ENCODE results near the gene PWWP2A. TPM values are rescaled to one million over a fixed set of nuclear protein-coding genes. Genes with fewer than 3 reads are reported as not detected.

The PWWP2A gene
- total RNA-seq, 1 experiment from 2014 or later: 41.4 TPM

- peaks cover 56% of the 10 kb centered on the region for H3K36me3 ChIP-seq
- no peak for DNase-seq (ENCODE audit: low read depth in 1 of 2, low spot score in 2 of 2)
- H3K27me3 ChIP-seq (replicated peaks): no peaks in the 10 kb centered on the region
- H3K4me3 ChIP-seq: no peak overlapping the region
- H3K4me1 ChIP-seq (replicated peaks): no peaks in the 10 kb centered on the region
- no peak overlapping the region for H3K27ac ChIP-seq
- H3K9me3 ChIP-seq (replicated peaks): no peaks in the 10 kb centered on the region
These were observed 71.1 kb downstream of the PWWP2A start for GRCh38 chr5:160048131-160048530.

GRCh38 chr5:160047423-160047822 lies 71.8 kb downstream of the PWWP2A start:
- no peaks in the 10 kb centered on the region for H3K4me1 ChIP-seq (replicated peaks)
- H3K27me3 ChIP-seq (replicated peaks): no peaks in the 10 kb centered on the region
- no peak for DNase-seq (ENCODE audit: low read depth in 1 of 2, low spot score in 2 of 2)
- no peaks in the 10 kb centered on the region for H3K9me3 ChIP-seq (replicated peaks)
- H3K4me3 ChIP-seq: no peak overlapping the region
- peaks cover 56% of the 10 kb centered on the region for H3K36me3 ChIP-seq
- no peak overlapping the region for H3K27ac ChIP-seq

GRCh38 chr5:160044967-160045366 lies 74.3 kb downstream of the PWWP2A start:
- no peak overlapping the region for H3K4me3 ChIP-seq
- H3K36me3 ChIP-seq: peaks cover 52% of the 10 kb centered on the region
- no peaks in the 10 kb centered on the region for H3K9me3 ChIP-seq (replicated peaks)
- no peaks in the 10 kb centered on the region for H3K27me3 ChIP-seq (replicated peaks)
- H3K4me1 ChIP-seq (replicated peaks): peaks cover 2% of the 10 kb centered on the region; the same call in 1 of the 2 replicates
- H3K27ac ChIP-seq: no peak overlapping the region
- DNase-seq (ENCODE audit: low read depth in 1 of 2, low spot score in 2 of 2): no peak

GRCh38 chr5:160044391-160044804 lies 74.9 kb downstream of the PWWP2A start:
- Histone ChIP-seq H3K4me1 (replicated peaks) (peaks cover 8% of the 10 kb centered on the region; the same call in 1 of the 2 replicates), H3K27me3 (replicated peaks) (no peaks in the 10 kb centered on the region), H3K9me3 (replicated peaks) (no peaks in the 10 kb centered on the region), H3K36me3 (peaks cover 52% of the 10 kb centered on the region), H3K27ac (no peak overlapping the region), H3K4me3 (no peak overlapping the region)
- no peak for DNase-seq (ENCODE audit: low read depth in 1 of 2, low spot score in 2 of 2)

GRCh38 chr5:160042671-160043070 lies 76.6 kb downstream of the PWWP2A start:
- Histone ChIP-seq H3K9me3 (replicated peaks) (no peaks in the 10 kb centered on the region), H3K4me1 (replicated peaks) (peaks cover 9% of the 10 kb centered on the region; the same call in 1 of the 2 replicates), H3K4me3 (no peak overlapping the region), H3K27me3 (replicated peaks) (no peaks in the 10 kb centered on the region), H3K27ac (no peak overlapping the region), H3K36me3 (peaks cover 55% of the 10 kb centered on the region)
- DNase-seq (ENCODE audit: low read depth in 1 of 2, low spot score in 2 of 2): no peak

Other genes starting within 250 kb of the PWWP2A start
- gene ADRA1B, start 203.0 kb downstream of the PWWP2A start, total RNA-seq (2014; rRNA removed; shearing (Covaris generic)): 2.8 and 4.4 TPM in 2 replicates
- gene TTC1, start 110.3 kb downstream of the PWWP2A start, total RNA-seq (2014; rRNA removed; shearing (Covaris generic)): 97.9 and 101 TPM in 2 replicates
- gene FABP6, start 110.1 kb upstream of the PWWP2A start, total RNA-seq (2014; rRNA removed; shearing (Covaris generic)): not detected in 2 replicates
- 12.9 and 14.9 TPM in 2 replicates for gene CCNJL, start 193.1 kb upstream of the PWWP2A start, total RNA-seq (2014; rRNA removed; shearing (Covaris generic))

Data from SJSA1 (cell line).